ENCODE measurements around the gene ZNF330. TPM values are rescaled to one million over a fixed set of nuclear protein-coding genes. Genes with fewer than 3 reads are reported as not detected.

ZNF330 gene
- total and polyA plus RNA-seq, 2 of the 8 experiments (the other 6 are each of a cell fraction or from before 2014, with no cell fraction given), result 17.7 to 44.3 TPM

DNA sequence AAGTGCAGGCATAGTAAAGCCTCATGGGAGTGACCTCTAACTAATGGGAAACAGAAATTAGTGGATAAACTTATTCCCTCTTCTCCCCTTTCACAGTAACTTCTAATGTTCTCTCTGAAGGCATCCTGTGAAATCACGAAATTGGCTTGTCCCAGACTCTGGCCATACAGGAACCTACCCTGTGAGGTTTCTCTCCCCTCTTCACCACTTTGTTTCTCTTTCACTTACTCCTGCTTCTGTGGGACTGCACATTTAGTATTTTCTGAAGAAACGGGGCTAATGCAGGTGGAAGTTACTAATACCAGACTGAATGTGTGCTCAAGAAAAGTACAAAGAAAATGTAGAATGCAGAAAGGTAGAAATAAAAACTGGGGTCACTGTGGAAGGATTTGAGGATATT lies 20.0 kb downstream of the ZNF330 start:
- H2BK5ac ChIP-seq (ENCODE audit: low read depth, low read length), result no peak overlapping the region
- FAIRE-seq, result no peak
- H2BK120ac ChIP-seq (replicated peaks; ENCODE audit: low read depth, low read length), result no peak overlapping the region

More for the DNA sequence above, 20.0 kb downstream of the ZNF330 start:
- no peak overlapping the region for H2BK20ac ChIP-seq (ENCODE audit: low read length)
- no peaks in the 10 kb centered on the region for H3K79me2 ChIP-seq (ENCODE audit: control insufficient read depth in 1 of 2, insufficient read depth in 2 of 2, low read length in 2 of 2)
- no peak overlapping the region for H2AK5ac ChIP-seq (ENCODE audit: low read depth, low read length)
- DNase-seq (ENCODE audit: low read depth in 1 of 2, low spot score in 2 of 2), result no peak
- no peak overlapping the region for H2AFZ ChIP-seq (ENCODE audit: low read length)
- H3K18ac ChIP-seq (ENCODE audit: extremely low read depth, low read length), result no peak overlapping the region
- WGBS, 2 experiments (ENCODE audit: extremely low coverage in 1 of 2, insufficient coverage in 1 of 2, insufficient read length in 1 of 2, insufficient replicate concordance in 2 of 2, low coverage in 1 of 2, low lambda C conversion rate in 2 of 2, missing lambda C conversion rate in 1 of 2), result 82% methylated on average over 2 of the region's 2 CpGs; no CpG with 5 or more reads in 1 of the 2 experiments
- H4K91ac ChIP-seq (replicated peaks; ENCODE audit: insufficient read length, low read length), result no peak overlapping the region
- ChIA-PET POLR2A (ENCODE audit: partially characterized antibody) (no interaction called here), CTCF (ENCODE audit: partially characterized antibody) (interaction anchor here (1.6 to 1.7 kb wide), 2 partner anchors 12 to 14 kb away, joined by 3 to 4 read pairs; no protein-coding TSS in a partner anchor)
- H3K79me1 ChIP-seq (ENCODE audit: low read depth, low read length), result no peaks in the 10 kb centered on the region
- no peaks in the 10 kb centered on the region for H3K9me3 ChIP-seq (ENCODE audit: insufficient read depth in 2 of 2, low read depth in 1 of 2, low read length in 1 of 2)
- no peak overlapping the region for H4K8ac ChIP-seq (ENCODE audit: extremely low read depth, insufficient read depth, low read length)
- no peak overlapping the region for H3K14ac ChIP-seq (ENCODE audit: insufficient read length)
- H3K4me1 ChIP-seq (replicated peaks in 1 of 4; ENCODE audit: control insufficient read depth in 3 of 4, insufficient read depth in 4 of 4, low read length in 3 of 4), result no peaks in the 10 kb centered on the region
- H3K27me3 ChIP-seq (replicated peaks in 1 of 4; ENCODE audit: control insufficient read depth in 3 of 4, extremely low read depth in 1 of 4, insufficient read depth in 3 of 4, low read length in 3 of 4), result no peaks in the 10 kb centered on the region
- H4K20me1 ChIP-seq (replicated peaks in 1 of 2; ENCODE audit: control insufficient read depth in 1 of 2, insufficient read depth in 2 of 2, low read length in 2 of 2), result no peaks in the 10 kb centered on the region
- TF ChIP-seq RNF2 (IDR thresholded peaks at IDR 0.05; ENCODE audit: borderline replicate concordance, low read depth, low read length, missing control alignments, poor library complexity, severe bottlenecking), result no peak
- TF ChIP-seq POLR2A (IDR thresholded peaks at IDR 0.05; ENCODE audit: control extremely low read depth in 1 of 2, low read depth in 2 of 2, low read length in 2 of 2), result no peak
- TF ChIP-seq GTF2F1 (IDR thresholded peaks at IDR 0.05; ENCODE audit: borderline replicate concordance, low read depth, low read length), result no peak
- TF ChIP-seq EZH2 (IDR thresholded peaks at IDR 0.05; ENCODE audit: low read depth, low read length, severe bottlenecking), result no peak
- no peak for TF ChIP-seq CBX8 (IDR thresholded peaks at IDR 0.05; ENCODE audit: borderline replicate concordance, low read depth, low read length)
- no peaks in the 10 kb centered on the region for H3K36me3 ChIP-seq (ENCODE audit: control insufficient read depth in 2 of 4, insufficient read depth in 4 of 4, low read length in 3 of 4)
- no peak overlapping the region for H3K4me3 ChIP-seq (ENCODE audit: extremely low read depth in 1 of 4, insufficient read depth in 2 of 4, low read depth in 3 of 4, low read length in 4 of 4)
- H3K9ac ChIP-seq (replicated peaks in 1 of 4; ENCODE audit: extremely low read depth in 1 of 4, low read depth in 3 of 4, low read length in 3 of 4), result no peak overlapping the region
- no peak overlapping the region for H3K23ac ChIP-seq (ENCODE audit: insufficient read length)
- H3K56ac ChIP-seq (replicated peaks; ENCODE audit: insufficient read length, low read depth, low read length), result no peak overlapping the region
- H4K5ac ChIP-seq (ENCODE audit: insufficient read length, low read depth, low read length), result no peak overlapping the region
- no peak overlapping the region for H2BK15ac ChIP-seq (ENCODE audit: low read length)
- no peak overlapping the region for H3K4ac ChIP-seq (replicated peaks; ENCODE audit: insufficient read length, low read depth, low read length)
- H2BK12ac ChIP-seq (ENCODE audit: low read depth, low read length), result no peak overlapping the region
- H3K27ac ChIP-seq (ENCODE audit: low read depth, low read length), result no peak overlapping the region
- no peaks in the 10 kb centered on the region for H3K23me2 ChIP-seq (ENCODE audit: low read depth, low read length)
- H3K4me2 ChIP-seq (ENCODE audit: insufficient read depth in 1 of 2, low read depth in 2 of 2, low read length in 2 of 2), result no peak overlapping the region

All from H1 (cell line).